GM18502 (cell line): ENCODE results near the gene CD6.

ENCODE experiments used
- ATAC-seq: cut with Tn5 transposase; IDR thresholded peaks from one replicate; pipeline ENCODE4 v1.9.1; 2021; ENCODE audit warnings: mild to moderate bottlenecking; ENCODE audit not compliant: unreplicated experiment, poor library complexity

CD6 gene

GRCh38 chr11:61007383-61007955 is 36.0 kb downstream of the CD6 start:
- no peak for ATAC-seq

DNA sequence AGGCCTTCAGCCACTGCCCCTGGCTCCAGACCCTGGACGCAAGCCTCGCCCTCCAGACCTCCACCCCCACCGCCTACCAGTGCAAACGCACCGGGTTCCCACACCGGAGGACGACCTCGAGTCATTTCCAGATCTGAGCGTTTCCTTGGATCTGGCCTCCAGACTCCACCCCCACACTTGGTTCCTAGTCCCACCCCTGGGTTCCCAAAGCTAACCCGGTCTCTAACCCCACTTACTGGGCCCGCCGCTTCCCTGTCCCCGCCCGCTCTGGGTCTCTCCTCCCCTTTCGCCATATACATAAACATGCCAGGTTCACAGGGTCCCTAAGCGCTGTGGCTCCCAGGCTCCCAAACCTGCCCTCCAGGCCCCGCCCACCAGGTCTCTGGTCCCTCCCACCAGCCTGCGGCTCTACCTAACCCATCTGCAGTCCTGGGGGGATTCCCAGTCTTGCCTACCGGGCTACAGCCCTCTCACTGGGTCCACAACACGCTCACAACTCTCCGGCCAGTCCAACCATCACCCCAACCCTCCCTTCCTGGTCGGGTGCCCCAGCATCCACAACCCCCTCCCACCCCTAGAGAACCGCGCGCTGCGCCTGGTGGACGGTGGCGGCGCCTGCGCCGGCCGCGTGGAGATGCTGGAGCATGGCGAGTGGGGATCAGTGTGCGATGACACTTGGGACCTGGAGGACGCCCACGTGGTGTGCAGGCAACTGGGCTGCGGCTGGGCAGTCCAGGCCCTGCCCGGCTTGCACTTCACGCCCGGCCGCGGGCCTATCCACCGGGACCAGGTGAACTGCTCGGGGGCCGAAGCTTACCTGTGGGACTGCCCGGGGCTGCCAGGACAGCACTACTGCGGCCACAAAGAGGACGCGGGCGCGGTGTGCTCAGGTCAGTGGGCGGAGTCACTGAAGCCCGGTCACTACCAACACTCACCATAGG is 36.7 kb downstream of the CD6 start:
- no peak for ATAC-seq

DNA sequence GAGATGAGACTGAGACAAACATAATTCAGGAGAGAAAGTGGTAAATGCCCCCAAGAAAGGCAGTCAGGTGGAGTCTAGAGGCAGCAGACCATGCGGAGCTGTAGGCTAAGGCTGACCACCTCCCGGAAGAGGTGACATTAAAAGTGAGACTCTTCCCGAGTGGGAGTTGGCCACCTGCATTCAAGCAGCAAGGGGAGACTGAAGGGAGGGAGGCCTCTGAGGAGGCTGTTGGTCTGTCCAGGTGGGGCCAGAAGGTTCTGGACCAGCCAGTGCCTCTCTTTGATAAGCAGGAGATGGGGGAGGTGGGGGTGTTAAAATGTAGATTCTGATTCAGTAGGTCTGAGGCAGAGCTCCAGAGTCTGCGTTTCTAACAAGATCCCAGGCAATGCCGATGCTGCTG is 37.5 kb downstream of the CD6 start:
- ATAC-seq: no peak

DNA sequence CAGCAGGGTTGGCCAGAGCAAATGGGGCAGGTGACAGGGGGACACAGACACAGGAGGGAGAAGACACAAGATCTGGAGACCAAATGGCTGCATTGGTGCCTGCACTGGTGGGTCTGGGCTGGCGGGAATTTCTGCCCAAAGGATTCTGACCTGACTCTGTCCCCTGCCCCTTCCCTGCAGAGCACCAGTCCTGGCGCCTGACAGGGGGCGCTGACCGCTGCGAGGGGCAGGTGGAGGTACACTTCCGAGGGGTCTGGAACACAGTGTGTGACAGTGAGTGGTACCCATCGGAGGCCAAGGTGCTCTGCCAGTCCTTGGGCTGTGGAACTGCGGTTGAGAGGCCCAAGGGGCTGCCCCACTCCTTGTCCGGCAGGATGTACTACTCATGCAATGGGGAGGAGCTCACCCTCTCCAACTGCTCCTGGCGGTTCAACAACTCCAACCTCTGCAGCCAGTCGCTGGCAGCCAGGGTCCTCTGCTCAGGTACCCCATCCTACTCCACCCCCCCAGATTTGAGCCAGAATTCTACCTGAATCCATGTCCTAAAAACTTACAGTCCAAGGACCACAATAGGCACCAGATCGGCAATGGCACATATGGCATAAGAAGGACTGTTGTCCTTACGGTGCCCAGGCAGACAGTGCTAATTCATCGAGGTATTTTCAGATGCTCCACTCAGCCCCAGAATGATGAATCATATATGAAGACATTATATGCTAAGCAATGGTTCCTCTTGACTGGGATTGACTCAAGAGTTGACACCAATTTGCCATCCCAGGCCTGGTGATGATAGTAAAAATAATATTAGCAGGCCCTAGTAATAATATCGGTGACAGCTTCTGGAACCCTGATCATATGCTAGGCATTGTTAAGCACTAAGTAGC is 38.2 kb downstream of the CD6 start:
- ATAC-seq: no peak

DNA sequence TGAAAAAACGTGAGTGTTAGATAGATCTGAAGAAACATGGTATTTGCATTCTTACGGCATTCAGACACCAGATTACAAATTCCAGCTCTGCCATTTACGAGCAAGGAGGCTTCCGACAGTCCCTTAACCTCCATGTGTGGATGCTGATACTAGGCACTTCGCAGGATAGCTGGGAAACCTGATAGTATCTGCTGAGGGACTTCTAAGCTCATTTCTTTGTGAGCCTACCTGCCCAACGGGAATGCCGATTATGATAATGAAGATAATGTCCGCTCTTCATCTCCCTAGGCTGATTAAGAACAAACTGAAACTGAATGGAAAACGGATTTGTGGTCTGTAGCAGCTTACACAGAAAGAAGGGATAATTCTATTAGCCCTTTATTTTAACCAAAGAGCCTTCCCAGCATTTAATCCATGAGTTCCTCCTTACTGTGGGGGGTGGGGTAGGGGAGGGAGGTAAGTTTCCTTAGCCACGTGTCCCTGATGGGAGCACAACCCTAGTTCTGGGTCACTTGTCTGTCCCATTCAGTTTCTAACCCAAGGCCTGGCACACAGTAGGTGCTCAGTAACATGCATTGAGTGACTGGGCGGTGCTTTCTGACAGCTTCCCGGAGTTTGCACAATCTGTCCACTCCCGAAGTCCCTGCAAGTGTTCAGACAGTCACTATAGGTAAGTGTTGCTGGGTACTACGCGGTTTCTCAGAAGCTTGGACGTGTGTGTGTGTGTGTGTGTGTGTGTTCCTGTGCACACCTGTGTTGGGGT is 39.2 kb downstream of the CD6 start:
- ATAC-seq: no peak

- no peak for ATAC-seq
Observed at GRCh38 chr11:61011229-61011870, 39.9 kb downstream of the CD6 start.

GRCh38 chr11:61011950-61012736 is 40.7 kb downstream of the CD6 start:
- ATAC-seq: no peak

DNA sequence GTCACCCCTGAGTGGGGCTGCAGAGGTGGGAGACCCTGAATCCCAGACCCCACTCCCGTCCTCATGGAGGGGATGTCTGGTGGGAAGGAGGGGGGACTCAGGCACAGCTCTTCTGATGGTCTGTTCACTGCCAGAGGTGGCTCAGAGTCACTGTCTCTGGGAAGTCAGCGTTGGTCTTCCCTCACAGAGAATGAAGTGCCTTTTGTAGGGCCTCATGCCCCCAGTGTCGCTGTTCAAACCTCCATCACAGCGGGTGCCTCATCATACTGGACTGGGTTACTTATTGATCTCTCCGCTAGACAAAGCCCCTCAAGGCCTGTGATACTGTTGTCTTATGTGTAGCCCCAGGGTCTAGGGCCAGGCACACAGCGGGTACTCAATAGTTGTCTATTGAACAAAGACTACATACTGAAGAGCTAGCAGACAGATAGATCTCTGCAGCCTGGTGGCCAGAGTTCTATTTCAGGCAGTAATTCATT is 41.3 kb downstream of the CD6 start:
- ATAC-seq: no peak

DNA sequence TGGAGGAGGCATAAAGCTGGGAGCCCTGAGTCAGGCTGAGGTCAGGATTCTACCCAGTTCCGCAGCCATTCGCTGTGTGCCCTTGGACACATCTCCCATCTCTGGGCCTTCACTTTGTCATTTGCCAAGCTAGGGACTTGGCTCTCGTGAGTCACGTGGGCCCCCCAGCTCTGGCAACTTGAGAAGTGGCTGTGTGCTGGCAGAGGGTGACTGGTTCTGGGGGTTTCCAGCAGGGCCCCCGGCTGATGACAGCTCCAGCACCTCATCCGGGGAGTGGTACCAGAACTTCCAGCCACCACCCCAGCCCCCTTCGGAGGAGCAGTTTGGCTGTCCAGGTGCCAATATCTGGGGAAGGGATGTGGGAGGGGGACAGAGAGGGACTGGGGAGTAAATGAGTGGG is 46.6 kb downstream of the CD6 start:
- no peak for ATAC-seq

DNA sequence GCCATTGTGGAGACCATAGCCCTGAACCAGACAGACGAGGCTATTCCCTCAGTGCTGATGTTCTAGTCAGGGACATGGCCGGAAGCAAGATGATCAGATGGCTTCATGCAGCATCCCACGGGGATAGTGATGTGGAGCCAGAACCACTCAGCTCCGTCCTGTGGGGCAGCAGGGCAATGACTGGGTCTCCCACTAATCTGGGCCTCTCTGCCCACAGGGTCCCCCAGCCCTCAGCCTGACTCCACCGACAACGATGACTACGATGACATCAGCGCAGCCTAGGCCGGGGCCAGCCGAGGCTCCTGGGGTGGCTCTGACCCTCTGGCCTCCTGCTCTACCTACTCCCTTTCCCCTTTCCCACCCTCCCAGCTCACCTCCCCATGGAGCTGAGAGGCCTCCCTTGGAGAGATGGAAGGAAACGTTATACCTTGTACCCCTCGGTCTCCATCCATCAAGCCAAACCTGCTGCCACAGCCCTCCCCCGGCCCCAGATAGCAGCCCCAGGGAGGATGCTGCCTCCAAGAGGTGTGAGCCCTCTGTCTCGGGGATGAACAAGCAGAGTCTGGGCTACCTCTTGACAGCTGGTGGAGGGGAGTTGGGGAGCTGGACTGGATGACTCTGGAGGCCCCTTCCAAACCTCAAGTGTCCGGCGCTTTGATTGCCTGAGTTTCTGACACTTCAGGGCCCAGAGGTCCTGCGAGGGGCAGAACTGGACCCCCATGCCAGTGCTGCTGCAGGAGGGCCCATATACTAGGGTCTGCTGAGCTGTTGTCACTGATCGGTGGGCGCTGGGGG is 47.8 kb downstream of the CD6 start:
- no peak for ATAC-seq

- ATAC-seq: no peak
Observed at GRCh38 chr11:61019832-61020405, 48.4 kb downstream of the CD6 start.

GRCh38 chr11:61020551-61021235 is 49.2 kb downstream of the CD6 start:
- no peak for ATAC-seq

- no peak for ATAC-seq
Observed at GRCh38 chr11:61021661-61022212, 50.3 kb downstream of the CD6 start.

DNA sequence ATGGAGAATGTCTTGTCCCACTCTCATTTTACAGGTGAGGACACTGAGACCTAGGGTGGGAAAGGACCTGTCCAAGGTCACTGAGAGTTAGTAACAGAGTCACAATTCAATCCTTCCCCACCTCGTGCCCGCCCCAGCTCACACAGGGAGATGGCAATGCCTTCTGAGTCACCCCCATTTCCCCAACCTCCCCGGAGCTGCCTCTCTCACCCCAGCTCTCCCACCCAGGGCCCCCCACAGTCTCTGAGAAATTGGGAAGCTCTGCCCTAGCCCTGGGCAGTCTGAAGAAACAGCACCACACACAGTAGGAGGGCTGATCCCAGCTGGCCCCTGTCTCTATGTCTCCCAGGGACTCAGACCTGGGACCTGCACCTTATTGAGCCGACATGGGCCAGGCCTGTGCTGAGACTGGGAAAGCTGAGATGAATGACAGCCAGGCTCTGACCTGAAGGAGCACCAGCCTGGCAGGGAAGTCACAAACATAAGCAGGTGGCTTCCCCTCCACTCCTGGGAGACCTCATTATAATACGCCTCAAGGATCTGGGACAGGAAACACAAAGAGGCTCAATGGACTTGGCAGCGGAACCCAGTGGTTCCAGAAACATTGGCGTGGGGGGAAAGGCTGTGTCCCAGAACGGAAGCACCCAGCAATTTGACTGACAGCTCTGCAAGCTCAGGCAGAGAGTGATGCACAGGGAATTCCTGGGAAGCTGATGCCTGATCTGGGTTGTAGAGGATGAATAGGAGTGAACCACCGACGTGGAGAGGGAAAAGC is 51.0 kb downstream of the CD6 start:
- ATAC-seq: no peak

DNA sequence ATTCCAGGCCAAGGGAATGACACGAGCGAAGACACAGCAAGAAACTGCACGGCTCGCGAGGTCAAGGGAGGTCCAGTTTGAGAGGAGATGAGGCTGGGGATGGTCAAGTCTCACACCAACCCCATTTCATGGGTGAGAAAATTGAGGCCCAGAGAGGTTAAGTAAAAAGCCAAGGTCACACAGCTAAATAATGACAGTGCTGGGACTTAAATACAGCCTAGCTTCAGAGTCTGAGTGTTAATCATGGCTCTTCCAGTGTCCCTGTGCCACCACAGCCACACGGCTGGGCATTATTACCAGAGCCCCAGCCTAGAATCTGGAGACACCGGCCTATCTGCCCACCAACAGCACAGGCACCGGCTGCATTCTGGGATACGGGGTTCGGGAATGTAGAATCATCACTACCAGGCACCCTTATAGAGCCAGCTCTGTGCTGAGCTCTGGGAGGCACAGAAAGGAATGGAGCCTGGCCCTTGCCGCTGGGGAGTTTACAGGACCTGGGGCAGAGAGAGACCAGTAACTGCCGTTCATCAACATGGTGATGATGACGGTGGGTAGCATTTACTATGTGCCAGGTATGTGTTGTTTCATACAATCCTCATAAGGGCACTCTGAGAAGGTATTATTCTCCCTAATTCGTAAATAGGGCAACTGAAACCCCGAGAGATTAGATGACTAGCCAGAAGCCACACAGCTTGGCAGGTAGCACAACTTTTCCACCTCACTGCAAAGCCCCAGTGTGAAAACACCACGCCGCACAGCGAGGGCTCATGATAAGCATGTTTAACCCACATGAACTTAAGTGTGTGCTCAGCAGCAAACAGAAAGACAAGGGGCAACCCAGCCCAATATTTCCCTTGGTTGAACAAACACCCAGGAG is 51.8 kb downstream of the CD6 start:
- no peak for ATAC-seq
